ENCODE results near the gene GFAP.
"Not testable (repeated sequence)": the region's sequence is repeated elsewhere in the genome, so short reads cannot be mapped to it uniquely, and the experiment has no call there.

DNA sequence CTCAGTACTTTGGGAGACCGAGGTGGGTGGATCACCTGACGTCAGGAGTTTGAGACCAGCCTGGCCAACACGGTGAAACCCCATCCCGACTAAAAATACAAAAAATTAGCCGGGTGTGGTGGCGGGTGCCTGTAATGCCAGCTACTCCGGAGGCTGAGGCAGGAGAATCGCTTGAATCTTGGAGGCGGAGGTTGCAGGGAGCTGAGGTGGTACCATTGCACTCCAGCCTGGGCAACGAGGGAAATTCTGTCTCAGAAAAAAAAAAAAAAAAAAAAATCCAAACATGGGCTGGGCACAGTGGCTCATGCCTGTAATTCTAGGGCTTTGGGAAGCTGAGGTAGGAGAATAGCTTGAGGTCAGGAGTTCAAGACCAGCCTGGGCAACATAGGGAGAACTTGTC is 30.4 kb upstream of the GFAP start:
- not testable (repeated sequence) for TF ChIP-seq SMAD3 (CRISPR knock-in tag; IDR thresholded peaks at IDR 0.05; ENCODE audit: borderline replicate concordance); CBFB (CRISPR knock-in tag; IDR thresholded peaks at IDR 0.05; ENCODE audit: low read depth); TP53 (CRISPR knock-in tag; IDR thresholded peaks at IDR 0.05); ZNF263 (CRISPR knock-in tag; IDR thresholded peaks at IDR 0.05; ENCODE audit: low read depth); ATF1 (CRISPR knock-in tag; IDR thresholded peaks at IDR 0.05)
- TF ChIP-seq, protein P1, sequence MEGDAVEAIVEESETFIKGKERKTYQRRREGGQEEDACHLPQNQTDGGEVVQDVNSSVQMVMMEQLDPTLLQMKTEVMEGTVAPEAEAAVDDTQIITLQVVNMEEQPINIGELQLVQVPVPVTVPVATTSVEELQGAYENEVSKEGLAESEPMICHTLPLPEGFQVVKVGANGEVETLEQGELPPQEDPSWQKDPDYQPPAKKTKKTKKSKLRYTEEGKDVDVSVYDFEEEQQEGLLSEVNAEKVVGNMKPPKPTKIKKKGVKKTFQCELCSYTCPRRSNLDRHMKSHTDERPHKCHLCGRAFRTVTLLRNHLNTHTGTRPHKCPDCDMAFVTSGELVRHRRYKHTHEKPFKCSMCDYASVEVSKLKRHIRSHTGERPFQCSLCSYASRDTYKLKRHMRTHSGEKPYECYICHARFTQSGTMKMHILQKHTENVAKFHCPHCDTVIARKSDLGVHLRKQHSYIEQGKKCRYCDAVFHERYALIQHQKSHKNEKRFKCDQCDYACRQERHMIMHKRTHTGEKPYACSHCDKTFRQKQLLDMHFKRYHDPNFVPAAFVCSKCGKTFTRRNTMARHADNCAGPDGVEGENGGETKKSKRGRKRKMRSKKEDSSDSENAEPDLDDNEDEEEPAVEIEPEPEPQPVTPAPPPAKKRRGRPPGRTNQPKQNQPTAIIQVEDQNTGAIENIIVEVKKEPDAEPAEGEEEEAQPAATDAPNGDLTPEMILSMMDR (IDR thresholded peaks at IDR 0.05) = not testable (repeated sequence)
- TF ChIP-seq, protein P2, sequence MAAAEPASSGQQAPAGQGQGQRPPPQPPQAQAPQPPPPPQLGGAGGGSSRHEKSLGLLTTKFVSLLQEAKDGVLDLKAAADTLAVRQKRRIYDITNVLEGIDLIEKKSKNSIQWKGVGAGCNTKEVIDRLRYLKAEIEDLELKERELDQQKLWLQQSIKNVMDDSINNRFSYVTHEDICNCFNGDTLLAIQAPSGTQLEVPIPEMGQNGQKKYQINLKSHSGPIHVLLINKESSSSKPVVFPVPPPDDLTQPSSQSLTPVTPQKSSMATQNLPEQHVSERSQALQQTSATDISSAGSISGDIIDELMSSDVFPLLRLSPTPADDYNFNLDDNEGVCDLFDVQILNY (CRISPR knock-in tag; IDR thresholded peaks at IDR 0.05) = not testable (repeated sequence)
- TF ChIP-seq, protein P3, sequence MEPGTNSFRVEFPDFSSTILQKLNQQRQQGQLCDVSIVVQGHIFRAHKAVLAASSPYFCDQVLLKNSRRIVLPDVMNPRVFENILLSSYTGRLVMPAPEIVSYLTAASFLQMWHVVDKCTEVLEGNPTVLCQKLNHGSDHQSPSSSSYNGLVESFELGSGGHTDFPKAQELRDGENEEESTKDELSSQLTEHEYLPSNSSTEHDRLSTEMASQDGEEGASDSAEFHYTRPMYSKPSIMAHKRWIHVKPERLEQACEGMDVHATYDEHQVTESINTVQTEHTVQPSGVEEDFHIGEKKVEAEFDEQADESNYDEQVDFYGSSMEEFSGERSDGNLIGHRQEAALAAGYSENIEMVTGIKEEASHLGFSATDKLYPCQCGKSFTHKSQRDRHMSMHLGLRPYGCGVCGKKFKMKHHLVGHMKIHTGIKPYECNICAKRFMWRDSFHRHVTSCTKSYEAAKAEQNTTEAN (CRISPR knock-in tag; IDR thresholded peaks at IDR 0.05) = not testable (repeated sequence)
- TF ChIP-seq, protein P4, sequence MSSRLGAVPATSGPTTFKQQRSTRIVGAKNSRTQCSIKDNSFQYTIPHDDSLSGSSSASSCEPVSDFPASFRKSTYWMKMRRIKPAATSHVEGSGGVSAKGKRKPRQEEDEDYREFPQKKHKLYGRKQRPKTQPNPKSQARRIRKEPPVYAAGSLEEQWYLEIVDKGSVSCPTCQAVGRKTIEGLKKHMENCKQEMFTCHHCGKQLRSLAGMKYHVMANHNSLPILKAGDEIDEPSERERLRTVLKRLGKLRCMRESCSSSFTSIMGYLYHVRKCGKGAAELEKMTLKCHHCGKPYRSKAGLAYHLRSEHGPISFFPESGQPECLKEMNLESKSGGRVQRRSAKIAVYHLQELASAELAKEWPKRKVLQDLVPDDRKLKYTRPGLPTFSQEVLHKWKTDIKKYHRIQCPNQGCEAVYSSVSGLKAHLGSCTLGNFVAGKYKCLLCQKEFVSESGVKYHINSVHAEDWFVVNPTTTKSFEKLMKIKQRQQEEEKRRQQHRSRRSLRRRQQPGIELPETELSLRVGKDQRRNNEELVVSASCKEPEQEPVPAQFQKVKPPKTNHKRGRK (CRISPR knock-in tag; IDR thresholded peaks at IDR 0.05; ENCODE audit: borderline replicate concordance) = not testable (repeated sequence)
- TF ChIP-seq, protein P5, sequence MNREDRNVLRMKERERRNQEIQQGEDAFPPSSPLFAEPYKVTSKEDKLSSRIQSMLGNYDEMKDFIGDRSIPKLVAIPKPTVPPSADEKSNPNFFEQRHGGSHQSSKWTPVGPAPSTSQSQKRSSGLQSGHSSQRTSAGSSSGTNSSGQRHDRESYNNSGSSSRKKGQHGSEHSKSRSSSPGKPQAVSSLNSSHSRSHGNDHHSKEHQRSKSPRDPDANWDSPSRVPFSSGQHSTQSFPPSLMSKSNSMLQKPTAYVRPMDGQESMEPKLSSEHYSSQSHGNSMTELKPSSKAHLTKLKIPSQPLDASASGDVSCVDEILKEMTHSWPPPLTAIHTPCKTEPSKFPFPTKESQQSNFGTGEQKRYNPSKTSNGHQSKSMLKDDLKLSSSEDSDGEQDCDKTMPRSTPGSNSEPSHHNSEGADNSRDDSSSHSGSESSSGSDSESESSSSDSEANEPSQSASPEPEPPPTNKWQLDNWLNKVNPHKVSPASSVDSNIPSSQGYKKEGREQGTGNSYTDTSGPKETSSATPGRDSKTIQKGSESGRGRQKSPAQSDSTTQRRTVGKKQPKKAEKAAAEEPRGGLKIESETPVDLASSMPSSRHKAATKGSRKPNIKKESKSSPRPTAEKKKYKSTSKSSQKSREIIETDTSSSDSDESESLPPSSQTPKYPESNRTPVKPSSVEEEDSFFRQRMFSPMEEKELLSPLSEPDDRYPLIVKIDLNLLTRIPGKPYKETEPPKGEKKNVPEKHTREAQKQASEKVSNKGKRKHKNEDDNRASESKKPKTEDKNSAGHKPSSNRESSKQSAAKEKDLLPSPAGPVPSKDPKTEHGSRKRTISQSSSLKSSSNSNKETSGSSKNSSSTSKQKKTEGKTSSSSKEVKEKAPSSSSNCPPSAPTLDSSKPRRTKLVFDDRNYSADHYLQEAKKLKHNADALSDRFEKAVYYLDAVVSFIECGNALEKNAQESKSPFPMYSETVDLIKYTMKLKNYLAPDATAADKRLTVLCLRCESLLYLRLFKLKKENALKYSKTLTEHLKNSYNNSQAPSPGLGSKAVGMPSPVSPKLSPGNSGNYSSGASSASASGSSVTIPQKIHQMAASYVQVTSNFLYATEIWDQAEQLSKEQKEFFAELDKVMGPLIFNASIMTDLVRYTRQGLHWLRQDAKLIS (CRISPR knock-in tag; IDR thresholded peaks at IDR 0.05; ENCODE audit: borderline replicate concordance) = not testable (repeated sequence)
- TF ChIP-seq, protein P6, sequence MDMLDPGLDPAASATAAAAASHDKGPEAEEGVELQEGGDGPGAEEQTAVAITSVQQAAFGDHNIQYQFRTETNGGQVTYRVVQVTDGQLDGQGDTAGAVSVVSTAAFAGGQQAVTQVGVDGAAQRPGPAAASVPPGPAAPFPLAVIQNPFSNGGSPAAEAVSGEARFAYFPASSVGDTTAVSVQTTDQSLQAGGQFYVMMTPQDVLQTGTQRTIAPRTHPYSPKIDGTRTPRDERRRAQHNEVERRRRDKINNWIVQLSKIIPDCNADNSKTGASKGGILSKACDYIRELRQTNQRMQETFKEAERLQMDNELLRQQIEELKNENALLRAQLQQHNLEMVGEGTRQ (CRISPR knock-in tag; IDR thresholded peaks at IDR 0.05) = not testable (repeated sequence)
